Activated naive CD4-positive, alpha-beta T cell treated with anti-CD3 and anti-CD28 coated beads, Interleukin-2, amount 50 U/mL, for 24 hours (primary cell): Measurements from ENCODE around the gene GIT2.

Experiments used
- H3K27ac Mint-ChIP-seq: one replicate; pipeline ENCODE4 v1.8.0; 2021; ENCODE audit warnings: mild to moderate bottlenecking, mixed read lengths
- H3K27me3 Mint-ChIP-seq: one replicate; pipeline ENCODE4 v1.8.0; 2021; ENCODE audit warnings: mixed read lengths
- H3K36me3 Mint-ChIP-seq: one replicate; pipeline ENCODE4 v1.8.0; 2021; ENCODE audit warnings: mixed read lengths
- H3K4me1 Mint-ChIP-seq: one replicate; pipeline ENCODE4 v1.8.0; 2021; ENCODE audit warnings: mixed read lengths
- H3K4me3 Mint-ChIP-seq: one replicate; pipeline ENCODE4 v1.8.0; 2021; ENCODE audit warnings: mild to moderate bottlenecking, mixed read lengths
- H3K9me3 Mint-ChIP-seq: one replicate; pipeline ENCODE4 v1.8.0; 2021; ENCODE audit warnings: mixed read lengths

GIT2 gene

GRCh38 chr12:109885616-109886015, 110.6 kb downstream of the GIT2 start:
- Mint-ChIP-seq H3K4me1 (peaks cover 33% of the 10 kb centered on the region), H3K27ac (no peak overlapping the region), H3K27me3 (no peaks in the 10 kb centered on the region), H3K36me3 (no peaks in the 10 kb centered on the region), H3K4me3 (no peak overlapping the region), H3K9me3 (no peaks in the 10 kb centered on the region)

DNA sequence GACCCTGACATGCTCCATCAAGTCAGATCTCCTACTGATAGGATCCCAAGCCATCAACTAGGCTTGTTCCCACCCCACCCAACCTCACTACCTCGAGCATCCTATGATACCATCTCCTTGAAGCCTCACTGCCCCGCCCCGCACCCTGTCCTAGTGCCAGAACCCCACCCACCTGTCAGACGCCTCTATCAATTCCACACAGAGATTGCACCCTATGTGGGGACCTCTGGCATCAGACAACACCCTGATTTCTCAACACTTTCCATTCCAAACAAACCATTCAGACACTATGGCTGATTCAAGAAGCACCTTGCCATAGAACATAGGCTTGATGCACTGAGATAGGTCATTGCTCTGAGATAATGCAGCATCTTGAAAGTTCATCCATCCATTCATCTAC, 112.7 kb downstream of the GIT2 start:
- Mint-ChIP-seq H3K27ac (no peak overlapping the region), H3K36me3 (no peaks in the 10 kb centered on the region), H3K4me3 (no peak overlapping the region), H3K9me3 (no peaks in the 10 kb centered on the region), H3K4me1 (peaks cover 35% of the 10 kb centered on the region), H3K27me3 (no peaks in the 10 kb centered on the region)

DNA sequence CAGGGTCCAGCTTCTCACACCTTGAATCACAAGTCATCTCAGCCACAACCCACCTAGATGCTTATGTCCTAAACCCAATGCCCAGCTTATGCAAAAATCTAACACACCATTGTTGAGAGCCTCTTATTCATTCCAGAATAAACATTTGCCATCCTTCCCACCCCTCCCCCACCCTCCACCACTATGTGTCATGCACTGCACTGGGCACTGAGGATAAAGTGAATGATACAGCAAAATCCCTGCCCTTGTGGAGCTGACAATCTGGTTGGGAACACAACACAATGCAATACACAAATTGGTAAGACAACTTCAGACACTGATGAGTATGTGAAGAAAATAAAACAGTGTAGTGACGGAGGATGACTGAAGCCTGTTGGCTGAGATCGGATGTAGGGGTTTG, 114.4 kb downstream of the GIT2 start:
- Mint-ChIP-seq H3K27ac (peak overlapping the region; percentile 70), H3K4me3 (peak overlapping the region; percentile 87), H3K9me3 (no peaks in the 10 kb centered on the region), H3K36me3 (no peaks in the 10 kb centered on the region), H3K27me3 (no peaks in the 10 kb centered on the region), H3K4me1 (peaks cover 41% of the 10 kb centered on the region)

DNA sequence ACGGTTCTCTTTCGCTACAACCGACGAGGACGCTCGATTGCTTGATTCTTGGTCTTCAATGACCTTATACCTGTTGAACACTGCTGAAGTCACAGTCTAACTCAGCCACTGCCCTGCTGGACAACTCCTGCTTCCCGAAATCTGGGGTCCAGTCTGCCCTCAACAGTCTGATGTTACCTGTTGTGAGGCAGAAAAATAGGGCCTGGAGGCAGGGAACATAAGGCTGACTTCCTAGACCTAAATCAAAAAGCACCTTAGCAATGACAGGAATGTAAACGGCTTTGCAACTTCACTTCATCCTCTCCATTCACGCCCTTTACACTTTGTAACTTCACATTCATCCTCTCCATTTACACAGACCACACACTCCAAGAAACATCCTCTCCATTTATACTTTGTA, 115.2 kb downstream of the GIT2 start:
- H3K9me3 Mint-ChIP-seq: no peaks in the 10 kb centered on the region
- peak overlapping the region; percentile 87 for H3K4me3 Mint-ChIP-seq
- no peaks in the 10 kb centered on the region for H3K27me3 Mint-ChIP-seq
- H3K36me3 Mint-ChIP-seq: no peaks in the 10 kb centered on the region
- peak overlapping the region; percentile 70 for H3K27ac Mint-ChIP-seq
- peaks cover 47% of the 10 kb centered on the region for H3K4me1 Mint-ChIP-seq

DNA sequence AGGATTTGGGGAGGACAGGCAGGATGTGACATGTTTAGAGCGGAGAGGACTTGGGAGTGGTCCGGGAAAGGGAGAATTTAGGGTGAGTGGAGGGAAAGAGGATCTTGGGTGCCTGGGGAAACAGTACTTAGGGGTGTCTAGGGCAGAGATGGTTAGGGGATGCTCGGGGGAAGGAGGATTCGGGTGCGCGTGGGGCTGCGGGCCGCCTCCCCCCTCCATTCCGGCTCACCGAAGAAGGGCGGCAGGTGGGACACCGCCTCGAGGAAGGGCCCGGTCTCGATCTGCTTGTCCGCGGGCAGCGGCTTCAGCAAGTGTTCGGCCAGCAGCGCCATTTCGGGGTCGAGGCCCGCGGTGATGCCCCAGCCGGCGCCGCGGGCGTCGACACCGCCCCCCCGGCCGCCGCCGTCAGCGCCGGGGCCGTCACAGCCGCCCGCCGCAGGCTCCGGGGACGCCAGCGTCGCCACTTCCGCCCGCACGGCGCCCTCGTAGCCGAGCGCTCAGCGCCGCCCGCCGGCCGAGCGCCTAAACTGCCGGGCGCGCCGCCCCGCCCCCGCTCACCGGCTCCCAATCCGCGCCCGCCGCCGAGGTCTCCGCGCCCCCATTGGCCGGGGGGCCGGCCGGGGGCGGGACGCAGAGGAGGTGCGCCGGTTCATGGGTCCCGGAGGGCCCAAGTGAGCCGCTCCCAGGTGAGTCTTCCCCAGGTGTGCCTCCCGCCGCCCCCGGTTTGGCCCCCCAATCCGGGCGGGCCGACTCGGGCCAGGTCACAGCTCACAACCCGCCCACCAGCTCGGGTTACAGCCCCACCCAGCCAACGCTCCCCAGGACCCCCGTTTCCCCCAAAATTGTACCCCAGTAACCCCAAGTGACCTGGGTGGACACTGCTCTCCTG, 115.9 kb downstream of the GIT2 start, which contains the start of gene GLTP:
Gene GLTP, minus strand, starts transcription at position 499 of the 889 bp plus-strand sequence. Its CDS starts 167 bp downstream, at position 332.
- Mint-ChIP-seq H3K9me3 (no peaks in the 10 kb centered on the region), H3K36me3 (no peaks in the 10 kb centered on the region), H3K27me3 (no peaks in the 10 kb centered on the region), H3K27ac (peak within 1 kb of the TSS; percentile 83), H3K4me1 (peaks cover 53% of the 10 kb centered on the region), H3K4me3 (peak within 1 kb of the TSS; percentile 96)
